ENCODE results near the gene NCKAP5.

NCKAP5 gene

GRCh38 chr2:132971310-132972061, 596.8 kb downstream of the NCKAP5 start:
- no peak for DNase-seq

DNA sequence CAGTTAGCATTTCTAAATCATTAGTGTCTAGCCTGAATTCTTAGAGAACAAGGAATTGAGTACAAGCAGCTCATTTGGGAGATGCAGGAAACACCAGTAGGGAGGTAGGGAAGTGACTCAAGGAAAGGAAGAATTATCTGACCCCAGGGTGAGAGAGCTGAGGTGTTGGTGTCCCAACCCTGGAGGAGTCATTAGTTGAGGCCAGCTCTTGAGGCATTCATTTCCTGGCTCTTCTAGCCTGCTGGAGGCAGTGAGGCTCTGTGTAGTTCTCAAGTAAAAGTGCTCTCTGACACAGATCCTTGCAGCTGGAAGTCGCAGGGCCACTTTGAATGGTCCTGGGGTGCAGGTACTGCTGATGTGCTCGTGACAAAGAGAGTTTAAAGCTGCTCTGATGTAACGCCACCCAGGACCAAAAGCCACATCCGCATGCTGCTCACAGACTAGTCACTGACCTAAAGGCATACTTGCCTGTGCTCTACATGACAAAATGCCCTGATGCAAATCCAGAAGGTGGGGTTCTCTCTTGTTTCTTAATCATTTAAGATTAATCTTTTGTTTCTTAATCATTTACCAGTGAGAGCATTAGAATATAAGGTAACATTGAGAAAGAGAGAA, 598.8 kb downstream of the NCKAP5 start:
- no peak for DNase-seq

DNA sequence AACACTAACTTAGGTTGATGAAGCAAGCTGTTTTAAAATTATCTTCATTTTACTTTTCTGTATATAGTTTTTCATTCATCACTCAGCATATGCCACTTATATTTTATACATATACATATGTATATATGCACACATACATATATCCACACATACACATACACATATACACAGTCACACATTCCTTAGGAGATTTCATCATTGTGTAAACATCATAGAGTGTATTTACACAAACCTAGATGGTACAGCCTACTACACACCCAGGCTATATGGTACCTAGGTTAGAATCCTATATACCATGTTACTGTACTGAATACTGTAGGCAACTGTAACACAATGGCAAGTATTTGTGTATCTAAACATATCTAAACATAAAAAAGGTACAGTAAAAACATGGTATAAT, 602.8 kb downstream of the NCKAP5 start:
- no peak for DNase-seq

GRCh38 chr2:132963161-132963560, 605.1 kb downstream of the NCKAP5 start:
- DNase-seq = no peak

- no peak for DNase-seq
Observed at GRCh38 chr2:132958887-132959286, 609.4 kb downstream of the NCKAP5 start.

DNA sequence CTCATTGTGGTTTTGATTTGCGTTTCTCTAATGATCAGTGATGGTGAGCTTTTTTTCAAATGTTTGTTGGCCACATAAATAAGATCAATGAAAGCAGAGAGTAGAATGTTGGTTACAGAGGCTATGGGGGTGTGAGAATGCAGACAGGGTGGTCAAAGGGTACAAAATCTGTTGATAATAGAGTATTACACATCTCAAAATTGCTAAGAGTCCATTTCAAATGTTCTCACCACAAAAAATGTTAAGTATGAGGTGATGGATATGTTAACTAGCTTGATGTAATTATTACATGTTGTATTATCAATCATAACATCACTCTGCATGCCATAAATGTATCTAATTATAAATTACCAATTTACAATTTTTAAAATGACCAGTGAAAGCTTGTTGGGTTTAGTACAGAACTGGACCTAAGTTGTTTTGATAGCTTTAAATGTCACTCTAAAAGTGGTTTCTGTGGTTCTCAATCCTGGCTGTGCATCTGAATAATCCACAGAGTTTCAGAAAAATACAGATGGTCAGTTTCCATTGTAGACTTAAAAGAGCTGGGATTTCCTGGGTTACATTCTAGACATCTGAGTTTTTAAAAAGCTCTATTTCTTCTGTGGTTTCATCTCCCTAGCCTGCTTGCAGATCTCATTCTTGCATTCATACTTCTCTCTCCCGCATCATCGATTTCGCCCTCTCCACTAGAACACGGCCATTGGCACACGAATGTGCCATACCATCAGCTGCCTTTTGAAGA, 612.2 kb downstream of the NCKAP5 start:
- no peak for DNase-seq

- DNase-seq = no peak
Observed at GRCh38 chr2:132953771-132954170, 614.5 kb downstream of the NCKAP5 start.

GRCh38 chr2:132951008-132951714, 617.1 kb downstream of the NCKAP5 start:
- DNase-seq = no peak

GRCh38 chr2:132949108-132949507, 619.2 kb downstream of the NCKAP5 start:
- no peak for DNase-seq

DNA sequence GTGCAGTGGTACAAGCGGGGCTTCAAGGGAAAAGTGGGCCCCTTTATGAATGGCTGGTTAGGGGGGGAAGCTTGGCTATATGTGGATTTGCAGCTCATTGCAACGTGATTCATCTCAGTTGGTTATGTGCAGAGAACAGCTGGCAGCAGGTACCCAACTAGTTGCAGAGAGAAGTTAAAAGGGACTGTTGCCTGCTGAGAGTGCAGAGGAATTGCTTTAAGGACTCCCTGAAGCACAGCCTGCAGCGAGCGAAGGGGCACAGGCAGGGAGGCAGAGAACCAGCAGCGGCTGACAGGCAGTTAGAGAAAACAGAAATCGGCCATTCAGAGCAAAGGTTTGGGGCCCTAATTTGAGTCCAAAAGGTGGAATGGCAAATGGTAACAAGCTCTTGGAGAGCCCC, 620.1 kb downstream of the NCKAP5 start:
- no peak for DNase-seq

- DNase-seq = no peak
Observed at GRCh38 chr2:132943829-132944228, 624.4 kb downstream of the NCKAP5 start.

DNA sequence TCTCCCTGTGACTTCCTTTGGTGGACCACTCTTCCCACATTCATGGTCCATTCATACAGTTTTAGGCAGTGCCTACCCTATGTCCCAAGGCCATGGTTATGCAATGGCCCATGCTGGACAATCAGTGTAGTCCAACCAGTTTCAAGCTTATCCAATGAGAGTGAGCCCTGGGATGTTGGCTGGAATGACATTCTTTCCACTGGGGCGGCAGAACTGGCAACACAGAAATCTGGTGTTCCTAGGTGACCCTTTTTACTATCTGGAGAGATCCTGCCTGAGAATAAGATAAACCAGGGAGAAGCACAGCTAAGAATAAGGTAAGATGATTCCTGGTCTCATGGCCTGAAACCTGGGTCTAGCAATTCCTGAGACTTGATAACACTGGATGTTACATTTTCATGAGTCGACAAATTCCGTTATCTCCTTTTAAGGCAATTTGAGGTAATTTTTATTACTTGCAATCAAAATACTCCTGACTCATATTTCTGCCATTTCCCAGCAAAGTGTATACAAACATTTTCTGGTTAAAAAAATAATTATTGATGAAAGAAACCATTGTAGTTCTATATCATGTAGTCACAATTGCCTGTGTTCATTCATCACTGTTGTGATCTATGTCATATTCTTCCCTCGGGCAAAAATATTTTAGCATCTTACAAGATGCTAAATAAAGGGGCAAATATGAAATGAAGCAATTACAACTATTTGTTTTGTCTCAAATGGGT, 626.8 kb downstream of the NCKAP5 start:
- no peak for DNase-seq

DNA sequence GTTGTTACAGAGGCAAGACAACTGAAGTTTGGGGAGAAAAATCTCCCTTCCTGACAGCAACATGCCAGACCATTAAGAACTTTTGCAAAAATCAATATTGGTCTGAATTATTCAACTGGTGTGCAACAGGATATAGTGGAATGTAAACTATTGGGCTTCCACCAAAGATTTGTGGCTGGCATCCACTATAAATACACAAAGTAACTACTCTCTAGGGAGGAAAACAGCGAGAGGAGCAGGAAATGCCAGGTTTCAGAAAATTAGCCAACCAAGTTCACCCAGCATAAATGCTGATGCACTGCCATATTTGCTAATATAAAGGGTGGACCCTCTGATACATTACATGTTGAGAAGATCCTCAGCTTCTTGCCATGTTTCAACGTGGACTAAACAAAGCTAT, 630.6 kb downstream of the NCKAP5 start:
- no peak for DNase-seq

- no peak for DNase-seq
Observed at GRCh38 chr2:132936791-132937190, 631.5 kb downstream of the NCKAP5 start.

- no peak for DNase-seq
Observed at GRCh38 chr2:132936261-132936660, 632.0 kb downstream of the NCKAP5 start.

DNA sequence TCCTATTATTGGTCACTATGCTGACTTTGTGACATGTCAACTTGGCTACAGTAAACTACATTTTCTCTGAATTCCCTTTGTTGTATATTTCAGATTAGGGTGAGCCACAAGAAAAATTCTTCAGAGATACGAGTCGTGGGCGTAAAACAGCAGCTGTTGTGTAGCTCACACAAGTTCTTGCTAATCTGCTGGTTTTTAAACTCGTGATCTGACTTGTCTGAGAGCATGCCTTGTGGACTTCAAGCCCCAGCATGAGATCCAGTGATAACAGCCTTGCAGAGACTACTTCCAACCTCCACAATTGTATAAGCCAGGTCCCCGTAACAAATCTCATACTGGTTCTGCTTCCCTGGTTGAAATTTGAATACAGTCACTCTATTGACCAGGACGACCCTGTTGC, 638.5 kb downstream of the NCKAP5 start:
- no peak for DNase-seq

GRCh38 chr2:132923787-132924186, 644.5 kb downstream of the NCKAP5 start:
- DNase-seq = no peak

DNA sequence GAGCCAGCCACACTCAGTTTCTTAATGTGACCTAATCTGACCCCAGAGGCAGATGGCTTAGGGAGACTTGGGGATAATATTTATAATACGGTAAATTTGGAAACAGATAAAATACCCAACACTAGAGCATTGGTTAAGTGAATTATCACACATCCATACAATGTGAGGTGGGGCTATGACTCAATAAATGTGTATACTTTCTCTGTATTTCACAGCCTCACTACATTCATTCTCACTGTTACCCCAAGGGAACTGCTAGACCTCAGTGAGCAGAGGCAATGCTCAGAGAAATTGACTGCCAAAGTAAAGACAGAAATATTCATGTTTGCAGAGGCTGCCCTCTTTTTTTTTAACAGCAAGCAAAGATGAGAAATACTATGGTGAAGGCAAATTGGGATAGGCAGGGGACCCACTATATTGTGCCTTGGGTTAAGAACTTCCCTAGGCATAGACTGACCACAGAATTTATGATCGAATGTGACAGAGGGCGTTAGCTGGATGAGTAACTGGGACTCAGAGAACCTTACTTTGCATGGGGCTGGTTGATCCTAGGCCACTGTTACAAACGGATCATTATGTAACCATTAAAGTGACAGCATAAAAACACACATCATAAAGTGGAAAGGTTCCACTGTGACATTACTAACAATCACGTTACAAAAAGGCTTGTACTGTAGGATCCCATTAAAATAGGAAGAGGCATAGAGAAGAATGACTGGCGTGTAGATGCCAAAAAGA, 652.3 kb downstream of the NCKAP5 start:
- DNase-seq = no peak

DNA sequence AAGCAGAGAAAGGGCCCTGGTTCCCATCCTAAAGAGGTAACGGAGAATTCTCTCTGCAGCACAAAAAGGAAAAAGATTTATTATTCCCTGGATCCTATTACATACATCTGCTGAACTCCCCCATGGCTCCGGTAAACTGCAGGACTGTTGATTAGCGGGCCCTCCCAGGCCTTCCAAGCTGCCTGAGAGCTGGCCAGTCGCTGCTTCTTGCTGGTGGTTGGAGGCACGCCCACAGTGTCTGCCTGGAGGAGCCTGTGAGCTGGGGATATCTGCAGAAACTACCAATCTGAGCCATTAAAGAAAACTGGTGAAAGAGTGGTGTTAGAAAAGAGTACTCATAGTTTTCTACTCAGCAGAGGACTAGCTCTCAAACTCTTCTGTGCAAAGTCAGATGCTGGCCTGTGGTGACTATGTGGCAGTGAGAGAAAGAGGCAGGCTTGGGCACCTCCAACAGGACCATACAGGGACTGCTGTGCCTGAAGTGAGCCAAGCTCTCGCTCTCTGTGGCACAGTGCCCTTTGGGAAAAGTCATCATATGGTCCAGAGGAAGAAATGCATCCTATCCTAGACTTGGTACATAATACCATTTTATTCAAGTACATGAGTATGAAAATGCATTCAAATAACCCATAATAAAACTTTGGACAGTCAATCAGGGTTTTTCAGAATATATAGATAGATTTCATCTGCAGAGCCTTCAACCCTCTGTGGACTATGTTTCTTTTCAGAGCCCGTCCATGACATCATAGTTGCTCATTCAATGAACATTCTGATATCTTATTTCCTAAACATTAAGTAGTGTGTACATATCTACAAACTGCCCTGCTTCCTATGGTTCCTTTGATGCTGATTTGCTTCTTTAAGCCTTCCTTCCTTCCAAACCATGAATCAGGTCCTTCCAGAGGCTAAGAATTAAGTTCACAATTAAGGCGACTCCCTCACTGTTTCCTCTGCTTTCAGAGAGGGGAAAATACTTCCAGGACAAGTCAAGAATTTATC, 656.2 kb downstream of the NCKAP5 start:
- no peak for DNase-seq

DNA sequence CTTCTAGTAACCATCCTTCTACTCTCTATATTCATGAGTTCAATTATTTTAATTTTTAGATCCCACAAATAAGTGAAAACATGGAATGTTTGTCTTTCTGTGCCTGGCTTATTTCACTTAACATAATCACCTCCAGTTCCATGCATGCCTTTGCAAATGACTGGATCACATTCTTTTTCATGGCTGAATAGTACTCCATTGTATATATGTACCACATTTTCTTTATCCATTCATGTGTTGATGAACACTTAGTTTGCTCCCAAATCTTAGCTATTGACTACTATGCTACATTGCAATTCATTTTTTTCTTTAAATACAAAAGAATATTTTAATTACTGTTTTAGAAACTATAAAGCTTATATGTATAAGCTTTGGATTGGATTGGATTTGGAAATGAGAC, 657.8 kb downstream of the NCKAP5 start:
- no peak for DNase-seq

GRCh38 chr2:132909427-132909826, 658.8 kb downstream of the NCKAP5 start:
- DNase-seq = no peak
